Loucy (cell line): Measurements from ENCODE around the gene PBX2.

Experiments
- H2AFZ ChIP-seq: fragments of 200-600 bp; sonication (generic); 2 replicates; pipeline ENCODE4 v1.6.0; 2016; ENCODE audit warnings: antibody characterized with exemption, mild to moderate bottlenecking, low read length, moderate library complexity
- H3F3A ChIP-seq: fragments of 200-600 bp; 2 replicates; pipeline ENCODE4 v1.6.0; 2016; ENCODE audit warnings: antibody characterized with exemption, low read depth, mild to moderate bottlenecking
- H3K27me3 ChIP-seq: fragments of 200-600 bp; sonication (generic); 2 replicates; pipeline ENCODE4 v1.6.1; 2014; ENCODE audit warnings: low read length, mild to moderate bottlenecking; ENCODE audit not compliant: insufficient read depth, poor library complexity, severe bottlenecking
- H3K36me3 ChIP-seq: fragments of 200-600 bp; sonication (generic); 2 replicates; pipeline ENCODE4 v1.6.1; 2016; ENCODE audit warnings: low read length; ENCODE audit not compliant: insufficient read depth
- H3K4me1 ChIP-seq: fragments of 200-600 bp; sonication (generic); 2 replicates; pipeline ENCODE4 v1.5.1; 2014; ENCODE audit warnings: low read length, mild to moderate bottlenecking; ENCODE audit not compliant: insufficient read depth, poor library complexity, severe bottlenecking
- H3K4me2 ChIP-seq: fragments of 200-600 bp; sonication (generic); 2 replicates; pipeline ENCODE4 v1.6.0; 2014; ENCODE audit warnings: antibody characterized with exemption, low read length, low read depth, mild to moderate bottlenecking; ENCODE audit not compliant: poor library complexity, severe bottlenecking
- H3K4me3 ChIP-seq: fragments of 200-600 bp; sonication (generic); 2 replicates; pipeline ENCODE4 v1.5.1; 2014; ENCODE audit warnings: low read length, mild to moderate bottlenecking, mixed read lengths; ENCODE audit not compliant: poor library complexity, severe bottlenecking
- H3K79me2 ChIP-seq: fragments of 200-600 bp; sonication (generic); 2 replicates; pipeline ENCODE4 v1.6.1; 2014; ENCODE audit warnings: low read length; ENCODE audit not compliant: insufficient read depth
- H3K9ac ChIP-seq: fragments of 200-600 bp; sonication (generic); 2 replicates; pipeline ENCODE4 v1.6.0; 2014; ENCODE audit warnings: mild to moderate bottlenecking, low read depth, low read length, moderate library complexity; ENCODE audit not compliant: poor library complexity, severe bottlenecking
- H3K9me2 ChIP-seq: fragments of 200-600 bp; sonication (generic); replicated peaks from 2 replicates; pipeline ENCODE4 v1.6.1; 2016; ENCODE audit warnings: low read depth, low read length, mixed read lengths
- H3K9me3 ChIP-seq: fragments of 200-600 bp; sonication (generic); 2 replicates; pipeline ENCODE4 v1.6.1; 2014; ENCODE audit warnings: mild to moderate bottlenecking, antibody characterized with exemption, low read length, low read depth; ENCODE audit not compliant: insufficient read depth
- H4K20me1 ChIP-seq: fragments of 200-600 bp; sonication (generic); 2 replicates; pipeline ENCODE4 v1.6.0; 2014; ENCODE audit warnings: antibody characterized with exemption, low read length, mild to moderate bottlenecking; ENCODE audit not compliant: insufficient read depth, poor library complexity, severe bottlenecking
- CTCF ChIP-seq: fragments of 200-600 bp; sonication (generic); conservative IDR thresholded peaks from 2 replicates; pipeline ENCODE4 v1.5.1; 2014; ENCODE audit warnings: mild to moderate bottlenecking, antibody characterized with exemption, low read length
- EZH2phosphoT487 ChIP-seq: fragments of 200-600 bp; IDR thresholded peaks from 2 replicates; pipeline ENCODE4 v1.6.1; 2018; ENCODE audit warnings: antibody characterized with exemption, mild to moderate bottlenecking, moderate library complexity, borderline replicate concordance

Gene PBX2

GRCh38 chr6:32198866-32199265, 8.9 kb upstream of the PBX2 start:
- Histone ChIP-seq H3K36me3 (no peaks in the 10 kb centered on the region), H3K4me2 (no peak overlapping the region), H3K9ac (no peak overlapping the region), H4K20me1 (no peaks in the 10 kb centered on the region), H3K9me3 (no peaks in the 10 kb centered on the region), H3K27me3 (no peaks in the 10 kb centered on the region), H2AFZ (no peak overlapping the region), H3F3A (no peaks in the 10 kb centered on the region), H3K4me3 (no peak overlapping the region), H3K9me2 (no peaks in the 10 kb centered on the region), H3K4me1 (peaks cover 22% of the 10 kb centered on the region), H3K79me2 (peaks cover 20% of the 10 kb centered on the region; the same call in 1 of the 2 replicates)
- TF ChIP-seq CTCF, result no peak
- TF ChIP-seq EZH2phosphoT487, result no peak

GRCh38 chr6:32198345-32198696, 8.3 kb upstream of the PBX2 start:
- H3K9me3 ChIP-seq, result no peaks in the 10 kb centered on the region
- no peak overlapping the region for H3K4me3 ChIP-seq
- H3K27me3 ChIP-seq, result no peaks in the 10 kb centered on the region
- peaks cover 25% of the 10 kb centered on the region; the same call in 1 of the 2 replicates for H3K79me2 ChIP-seq
- no peak overlapping the region for H3K4me2 ChIP-seq
- H3K9ac ChIP-seq, result no peak overlapping the region
- peaks cover 27% of the 10 kb centered on the region for H3K4me1 ChIP-seq
- TF ChIP-seq CTCF, result no peak
- no peak for TF ChIP-seq EZH2phosphoT487
- H2AFZ ChIP-seq, result no peak overlapping the region
- no peaks in the 10 kb centered on the region for H3F3A ChIP-seq
- no peaks in the 10 kb centered on the region for H4K20me1 ChIP-seq
- H3K9me2 ChIP-seq, result no peaks in the 10 kb centered on the region
- no peaks in the 10 kb centered on the region for H3K36me3 ChIP-seq

GRCh38 chr6:32196682-32197616, 6.9 kb upstream of the PBX2 start:
- Histone ChIP-seq H3K4me3 (peak overlapping the region; percentile 99), H3K27me3 (no peaks in the 10 kb centered on the region), H3K4me1 (peaks cover 40% of the 10 kb centered on the region), H3K9me2 (no peaks in the 10 kb centered on the region), H3K36me3 (no peaks in the 10 kb centered on the region), H3F3A (no peaks in the 10 kb centered on the region), H3K4me2 (peak overlapping the region; percentile 84), H2AFZ (peak overlapping the region; percentile 86), H3K9ac (peak overlapping the region; percentile 100), H3K79me2 (peaks cover 39% of the 10 kb centered on the region), H3K9me3 (no peaks in the 10 kb centered on the region), H4K20me1 (no peaks in the 10 kb centered on the region)
- TF ChIP-seq CTCF (no peak), EZH2phosphoT487 (no peak)
